OCI-LY7 (cell line): ENCODE data around the gene BAIAP2. TPM values are rescaled to one million over a fixed set of nuclear protein-coding genes. Genes with fewer than 3 reads are reported as not detected.

Experiments
- BruUV-seq: library from RNA; stranded (reverse); fragments of 400-500 nt; replicated peaks from 2 replicates; lab custom pipeline; 2021; lab: Mats Ljungman, UMichigan
- CTCF ChIA-PET: fragments of 300-600 bp; sonication (Branson Sonifier 250); formaldehyde crosslinking; loops from one replicate; lab custom pipeline; 2022; ENCODE audit warnings: antibody characterized with exemption; ENCODE audit not compliant: unreplicated experiment; lab: Charles Lee
- POLR2A ChIA-PET: fragments of 300-600 bp; sonication (Branson Sonifier 250); formaldehyde crosslinking; loops from one replicate; lab custom pipeline; 2022; ENCODE audit warnings: antibody characterized with exemption; lab: Charles Lee
- DNase-seq: peaks from one replicate; pipeline ENCODE4 v3.0.0-alpha.2; 2015; ENCODE audit warnings: low spot score
- H2AFZ ChIP-seq: fragments of 200-600 bp; sonication (generic), shearing (Covaris generic); 2 replicates; pipeline ENCODE4 v1.6.1; 2014; ENCODE audit warnings: mild to moderate bottlenecking, antibody characterized with exemption, low read length, moderate library complexity
- H3K27ac ChIP-seq: fragments of 200-600 bp; sonication (generic); 2 replicates; pipeline ENCODE4 v1.5.1; 2014; ENCODE audit warnings: mixed run types, low read depth, mild to moderate bottlenecking, moderate library complexity, low read length, inconsistent platforms; ENCODE audit not compliant: poor library complexity, severe bottlenecking
- H3K36me3 ChIP-seq: fragments of 200-600 bp; sonication (generic); 2 replicates; pipeline ENCODE4 v1.6.1; 2014; ENCODE audit warnings: mild to moderate bottlenecking, antibody characterized with exemption, low read length, moderate library complexity, mixed read lengths; ENCODE audit not compliant: insufficient read depth
- H3K4me1 ChIP-seq: fragments of 200-600 bp; sonication (generic); 2 replicates; pipeline ENCODE4 v1.5.1; 2014; ENCODE audit warnings: mild to moderate bottlenecking, low read length; ENCODE audit not compliant: insufficient read depth, poor library complexity, severe bottlenecking
- H3K4me2 ChIP-seq: fragments of 200-600 bp; sonication (generic); 2 replicates; pipeline ENCODE4 v1.6.1; 2014; ENCODE audit warnings: mild to moderate bottlenecking, low read length
- H3K4me3 ChIP-seq: fragments of 200-600 bp; sonication (generic); 2 replicates; pipeline ENCODE4 v1.5.1; 2014; ENCODE audit warnings: mild to moderate bottlenecking, low read depth, low read length; ENCODE audit not compliant: poor library complexity, severe bottlenecking
- H3K79me2 ChIP-seq: fragments of 200-600 bp; sonication (generic); 2 replicates; pipeline ENCODE4 v1.6.1; 2016; ENCODE audit warnings: low read depth, mild to moderate bottlenecking, low read length, moderate library complexity, mixed read lengths; ENCODE audit not compliant: insufficient read depth
- H3K9me2 ChIP-seq: fragments of 200-600 bp; sonication (generic); 2 replicates; pipeline ENCODE4 v1.6.1; 2016; ENCODE audit warnings: mild to moderate bottlenecking, low read length, mixed read lengths; ENCODE audit not compliant: insufficient read depth
- H3K9me3 ChIP-seq: fragments of 200-600 bp; sonication (generic); 2 replicates; pipeline ENCODE4 v1.6.1; 2014; ENCODE audit warnings: mild to moderate bottlenecking, mixed run types, low read length, mixed read lengths
- H4K20me1 ChIP-seq: fragments of 200-600 bp; sonication (generic); 2 replicates; pipeline ENCODE4 v1.6.1; 2014; ENCODE audit warnings: mild to moderate bottlenecking, antibody characterized with exemption, low read length, moderate library complexity, mixed read lengths; ENCODE audit not compliant: insufficient read depth
- CTCF ChIP-seq: fragments of 200-600 bp; sonication (generic); conservative IDR thresholded peaks from 2 replicates; pipeline ENCODE4 v1.5.1; 2014; ENCODE audit warnings: mild to moderate bottlenecking, antibody characterized with exemption, low read length, moderate library complexity, mixed read lengths
- EZH2phosphoT487 ChIP-seq: fragments of 200-600 bp; sonication (generic); IDR thresholded peaks from 2 replicates; pipeline ENCODE4 v1.6.1; 2018; ENCODE audit warnings: low read depth, borderline replicate concordance, mild to moderate bottlenecking, mixed run types, antibody characterized with exemption, low read length, moderate library complexity, mixed read lengths
- intact Hi-C: fragments of 100-400 bp; cut with micrococcal nuclease; formaldehyde crosslinking; loops from one replicate; pipeline ENCODE4 v1.10.0; 2022; ENCODE audit not compliant: unreplicated experiment
- total RNA-seq, 2 experiments: library from RNA; depleted of rRNA in 1 of 2; stranded (reverse); fragments of >200 nt in 1 of 2; shearing (Covaris generic) in 1 of 2; gene quantifications; 2 replicates each; pipeline ENCODE4 v1.2.3, GENCODE V29; 2014 to 2022

Gene BAIAP2
- total RNA-seq, 2 experiments from 2014 or later = 2.1 to 2.3 TPM

- Histone ChIP-seq H3K9me3 (no peaks in the 10 kb centered on the region), H3K27ac (no peak overlapping the region), H3K9me2 (no peaks in the 10 kb centered on the region), H4K20me1 (no peaks in the 10 kb centered on the region), H3K79me2 (no peaks in the 10 kb centered on the region), H3K4me3 (no peak overlapping the region), H2AFZ (no peak overlapping the region), H3K36me3 (no peaks in the 10 kb centered on the region), H3K4me1 (no peaks in the 10 kb centered on the region), H3K4me2 (no peak overlapping the region)
- ChIA-PET CTCF (no interaction called here), POLR2A (no interaction called here)
- DNase-seq = no peak
- intact Hi-C loops = no loop called here
- no peak for TF ChIP-seq EZH2phosphoT487
- TF ChIP-seq CTCF = no peak
- BruUV-seq = no TSS peak
Observed at GRCh38 chr17:80998748-80999535, 36.0 kb upstream of the BAIAP2 start.

- intact Hi-C loops = no loop called here
- no peaks in the 10 kb centered on the region for H3K79me2 ChIP-seq
- ChIA-PET CTCF (no interaction called here), POLR2A (no interaction called here)
- H4K20me1 ChIP-seq = no peaks in the 10 kb centered on the region
- TF ChIP-seq EZH2phosphoT487 = no peak
- no peak for TF ChIP-seq CTCF
- H2AFZ ChIP-seq = no peak overlapping the region
- no TSS peak for BruUV-seq
- no peaks in the 10 kb centered on the region for H3K36me3 ChIP-seq
- H3K4me1 ChIP-seq = no peaks in the 10 kb centered on the region
- no peaks in the 10 kb centered on the region for H3K9me2 ChIP-seq
- no peaks in the 10 kb centered on the region for H3K9me3 ChIP-seq
- no peak for DNase-seq
- no peak overlapping the region for H3K27ac ChIP-seq
- no peak overlapping the region for H3K4me3 ChIP-seq
- H3K4me2 ChIP-seq = no peak overlapping the region
Observed at GRCh38 chr17:80999536-81000333, 35.2 kb upstream of the BAIAP2 start.

- POLR2A ChIA-PET = no interaction called here
- BruUV-seq = no TSS peak
- TF ChIP-seq CTCF (no peak), EZH2phosphoT487 (no peak)
Observed at GRCh38 chr17:81000334-81000630, 34.7 kb upstream of the BAIAP2 start.

More at GRCh38 chr17:81000334-81000630, 34.7 kb upstream of the BAIAP2 start:
- no peaks in the 10 kb centered on the region for H3K9me3 ChIP-seq
- intact Hi-C loops = no loop called here
- no peak for DNase-seq
- H3K79me2 ChIP-seq = no peaks in the 10 kb centered on the region
- no peak overlapping the region for H2AFZ ChIP-seq
- H4K20me1 ChIP-seq = no peaks in the 10 kb centered on the region
- no peak overlapping the region for H3K4me2 ChIP-seq
- CTCF ChIA-PET = no interaction called here
- H3K27ac ChIP-seq = no peak overlapping the region
- no peaks in the 10 kb centered on the region for H3K4me1 ChIP-seq
- no peaks in the 10 kb centered on the region for H3K36me3 ChIP-seq
- H3K9me2 ChIP-seq = no peaks in the 10 kb centered on the region
- H3K4me3 ChIP-seq = no peak overlapping the region
